ENCODE data around the gene ACSL1. TPM values are rescaled to one million over a fixed set of nuclear protein-coding genes. Genes with fewer than 3 reads are reported as not detected.

The ACSL1 gene
- total and polyA plus RNA-seq, 2 donors from 2014 or later: 98.1 to 322 TPM

DNA sequence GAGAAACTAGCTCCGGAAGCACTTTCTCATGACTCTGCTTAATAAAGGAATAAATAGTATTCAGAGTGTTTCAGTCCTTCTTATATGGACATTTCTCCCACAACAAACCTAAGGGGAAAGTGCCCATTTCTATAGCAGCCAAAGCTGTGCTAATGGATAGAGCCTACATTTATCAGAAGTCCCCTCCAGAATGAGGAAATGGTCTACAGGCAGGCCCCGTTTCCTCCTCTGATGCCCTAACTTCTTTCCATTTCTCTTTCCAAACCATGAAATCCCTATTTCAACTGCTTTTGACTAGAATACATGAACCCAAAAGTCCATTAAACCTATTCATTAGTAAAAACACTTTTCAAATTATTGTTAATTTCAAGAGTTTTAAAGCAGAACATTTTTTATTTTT, 4.5 kb downstream of the ACSL1 start:
- no peaks in the 10 kb centered on the region for H3K9me3 ChIP-seq (ENCODE audit: control insufficient read depth in 2 of 3, insufficient read depth in 1 of 3, low read length in 3 of 3)
- no peaks in the 10 kb centered on the region for H3K36me3 ChIP-seq (ENCODE audit: control insufficient read depth in 2 of 3, insufficient read depth in 3 of 3, low read length in 3 of 3)
- no peak overlapping the region for H3K9ac ChIP-seq (ENCODE audit: low read length in 3 of 3)
- H3K4me3 ChIP-seq (ENCODE audit: low read length in 3 of 3): no peak overlapping the region
- DNase-seq: no peak
- intact Hi-C loops (cut with DNase I): no loop called here
- H3K27me3 ChIP-seq (ENCODE audit: control insufficient read depth, insufficient read depth, low read length): peaks cover 5% of the 10 kb centered on the region
- FAIRE-seq: no peak
- no peak overlapping the region for H3K27ac ChIP-seq (ENCODE audit: low read depth in 2 of 2, low read length in 2 of 2)
- H3K4me1 ChIP-seq (ENCODE audit: control insufficient read depth in 2 of 3, insufficient read depth in 2 of 3, low read depth in 1 of 3, low read length in 3 of 3): peaks cover 0 to 29% (median 23%) of the 10 kb centered on the region in 3 donors
- TF ChIP-seq, protein P1, sequence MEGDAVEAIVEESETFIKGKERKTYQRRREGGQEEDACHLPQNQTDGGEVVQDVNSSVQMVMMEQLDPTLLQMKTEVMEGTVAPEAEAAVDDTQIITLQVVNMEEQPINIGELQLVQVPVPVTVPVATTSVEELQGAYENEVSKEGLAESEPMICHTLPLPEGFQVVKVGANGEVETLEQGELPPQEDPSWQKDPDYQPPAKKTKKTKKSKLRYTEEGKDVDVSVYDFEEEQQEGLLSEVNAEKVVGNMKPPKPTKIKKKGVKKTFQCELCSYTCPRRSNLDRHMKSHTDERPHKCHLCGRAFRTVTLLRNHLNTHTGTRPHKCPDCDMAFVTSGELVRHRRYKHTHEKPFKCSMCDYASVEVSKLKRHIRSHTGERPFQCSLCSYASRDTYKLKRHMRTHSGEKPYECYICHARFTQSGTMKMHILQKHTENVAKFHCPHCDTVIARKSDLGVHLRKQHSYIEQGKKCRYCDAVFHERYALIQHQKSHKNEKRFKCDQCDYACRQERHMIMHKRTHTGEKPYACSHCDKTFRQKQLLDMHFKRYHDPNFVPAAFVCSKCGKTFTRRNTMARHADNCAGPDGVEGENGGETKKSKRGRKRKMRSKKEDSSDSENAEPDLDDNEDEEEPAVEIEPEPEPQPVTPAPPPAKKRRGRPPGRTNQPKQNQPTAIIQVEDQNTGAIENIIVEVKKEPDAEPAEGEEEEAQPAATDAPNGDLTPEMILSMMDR (IDR thresholded peaks at IDR 0.05; ENCODE audit: borderline replicate concordance, extremely low read depth, insufficient read depth): no peak

DNA sequence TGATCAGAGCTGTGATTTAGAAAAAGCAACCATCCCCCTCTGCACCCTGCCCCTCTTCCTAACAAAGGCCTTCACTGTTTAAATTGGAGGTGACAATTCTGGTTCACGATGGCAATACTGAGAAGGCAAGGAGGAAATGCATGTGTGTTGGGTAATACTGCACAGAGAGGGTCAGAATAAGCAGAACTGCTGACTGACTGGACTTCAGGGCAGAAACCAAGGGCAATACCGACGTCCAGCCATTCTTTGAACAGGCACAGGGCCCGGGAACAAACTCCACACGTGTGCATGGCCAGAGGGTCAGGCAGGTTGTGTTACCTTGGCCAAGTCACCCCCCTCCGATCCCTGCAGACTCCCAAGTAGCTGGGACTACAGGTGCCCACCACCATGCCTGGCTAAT, 6.0 kb downstream of the ACSL1 start:
- peak overlapping the region in 1 of 2 donors; percentile 14 for H3K27ac ChIP-seq (ENCODE audit: low read depth in 2 of 2, low read length in 2 of 2)

DNA sequence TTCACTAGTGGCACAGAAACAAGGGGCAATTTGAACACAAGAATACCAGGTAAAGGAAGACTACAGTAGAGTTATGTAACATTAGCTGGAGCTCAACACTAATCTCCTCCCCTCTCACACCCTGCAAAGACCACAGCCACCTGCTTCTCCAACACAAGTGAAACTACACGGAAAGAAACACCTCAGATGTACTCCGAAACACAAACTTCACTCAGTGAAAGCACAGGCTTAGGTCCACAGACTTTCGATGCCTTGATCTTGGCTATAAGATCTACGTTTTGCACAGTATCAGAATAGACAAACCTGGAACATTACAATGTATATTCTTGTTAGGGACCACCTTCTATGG, 7.6 kb downstream of the ACSL1 start:
- Histone ChIP-seq H3K27me3 (ENCODE audit: control insufficient read depth, insufficient read depth, low read length) (no peaks in the 10 kb centered on the region), H3K9ac (ENCODE audit: low read length in 3 of 3) (no peak overlapping the region), H3K4me3 (ENCODE audit: low read length in 3 of 3) (no peak overlapping the region), H3K9me3 (ENCODE audit: control insufficient read depth in 2 of 3, insufficient read depth in 1 of 3, low read length in 3 of 3) (no peaks in the 10 kb centered on the region), H3K27ac (ENCODE audit: low read depth in 2 of 2, low read length in 2 of 2) (no peak overlapping the region), H3K4me1 (ENCODE audit: control insufficient read depth in 2 of 3, insufficient read depth in 2 of 3, low read depth in 1 of 3, low read length in 3 of 3) (peaks cover 0 to 32% (median 32%) of the 10 kb centered on the region in 3 donors), H3K36me3 (ENCODE audit: control insufficient read depth in 2 of 3, insufficient read depth in 3 of 3, low read length in 3 of 3) (no peaks in the 10 kb centered on the region)
- TF ChIP-seq, protein P1 (IDR thresholded peaks at IDR 0.05; ENCODE audit: borderline replicate concordance, extremely low read depth, insufficient read depth): no peak
- DNase-seq (no peak), FAIRE-seq (no peak)
- intact Hi-C loops (cut with DNase I): no loop called here

More for the DNA sequence above, 6.0 kb downstream of the ACSL1 start:
- FAIRE-seq: no peak
- Histone ChIP-seq H3K4me1 (ENCODE audit: control insufficient read depth in 2 of 3, insufficient read depth in 2 of 3, low read depth in 1 of 3, low read length in 3 of 3) (peaks cover 0 to 31% (median 24%) of the 10 kb centered on the region in 3 donors), H3K9me3 (ENCODE audit: control insufficient read depth in 2 of 3, insufficient read depth in 1 of 3, low read length in 3 of 3) (no peaks in the 10 kb centered on the region), H3K27me3 (ENCODE audit: control insufficient read depth, insufficient read depth, low read length) (peaks cover 5% of the 10 kb centered on the region), H3K36me3 (ENCODE audit: control insufficient read depth in 2 of 3, insufficient read depth in 3 of 3, low read length in 3 of 3) (no peaks in the 10 kb centered on the region), H3K4me3 (ENCODE audit: low read length in 3 of 3) (no peak overlapping the region), H3K9ac (ENCODE audit: low read length in 3 of 3) (no peak overlapping the region)
- TF ChIP-seq, protein P1 (IDR thresholded peaks at IDR 0.05; ENCODE audit: borderline replicate concordance, extremely low read depth, insufficient read depth): no peak
- intact Hi-C loops (cut with DNase I): no loop called here
- DNase-seq: no peak

Data from kidney (tissue), 14 donors.